ENCODE data around the gene CAMK4. TPM values are rescaled to one million over a fixed set of nuclear protein-coding genes. Genes with fewer than 3 reads are reported as not detected.

The CAMK4 gene
- total RNA-seq, 1 experiment from 2014 or later = 10.6 TPM

DNA sequence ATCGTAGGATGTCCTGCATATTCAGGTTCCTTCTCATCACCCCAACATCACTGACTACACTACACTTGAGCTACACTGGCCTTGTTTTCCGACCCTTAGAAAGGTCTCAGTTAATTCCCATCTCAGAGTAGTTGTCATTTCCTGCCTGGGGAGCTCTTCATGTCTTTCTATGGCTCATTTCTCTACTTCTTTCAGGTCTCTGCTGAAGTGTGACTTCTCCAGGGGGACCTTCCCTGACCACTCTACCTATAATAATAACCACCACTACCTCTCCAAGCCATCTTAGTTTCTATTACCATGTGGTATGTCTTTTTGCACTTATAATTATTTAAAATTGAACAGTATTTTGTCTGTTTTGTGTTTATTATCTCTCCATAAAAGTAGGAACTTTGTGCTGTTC lies 174.9 kb downstream of the CAMK4 start:
- no peak overlapping the region for H3K4me3 Mint-ChIP-seq
- H3K4me1 Mint-ChIP-seq = peaks cover 2% of the 10 kb centered on the region; the same call in 1 of the 2 replicates
- ChIA-PET POLR2A (no interaction called here), CTCF (no interaction called here)
- H3K36me3 Mint-ChIP-seq = peaks cover 5% of the 10 kb centered on the region; the same call in 1 of the 2 replicates
- H3K9me3 Mint-ChIP-seq = peaks cover 10% of the 10 kb centered on the region
- no peak for TF ChIP-seq RORB (CRISPR knock-in tag; IDR thresholded peaks at IDR 0.05)
- TF ChIP-seq, protein P1, sequence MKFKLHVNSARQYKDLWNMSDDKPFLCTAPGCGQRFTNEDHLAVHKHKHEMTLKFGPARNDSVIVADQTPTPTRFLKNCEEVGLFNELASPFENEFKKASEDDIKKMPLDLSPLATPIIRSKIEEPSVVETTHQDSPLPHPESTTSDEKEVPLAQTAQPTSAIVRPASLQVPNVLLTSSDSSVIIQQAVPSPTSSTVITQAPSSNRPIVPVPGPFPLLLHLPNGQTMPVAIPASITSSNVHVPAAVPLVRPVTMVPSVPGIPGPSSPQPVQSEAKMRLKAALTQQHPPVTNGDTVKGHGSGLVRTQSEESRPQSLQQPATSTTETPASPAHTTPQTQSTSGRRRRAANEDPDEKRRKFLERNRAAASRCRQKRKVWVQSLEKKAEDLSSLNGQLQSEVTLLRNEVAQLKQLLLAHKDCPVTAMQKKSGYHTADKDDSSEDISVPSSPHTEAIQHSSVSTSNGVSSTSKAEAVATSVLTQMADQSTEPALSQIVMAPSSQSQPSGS (CRISPR knock-in tag; IDR thresholded peaks at IDR 0.05; ENCODE audit: borderline replicate concordance, low read depth) = no peak
- H3K27me3 Mint-ChIP-seq (ENCODE audit: low read depth) = no peaks in the 10 kb centered on the region
- no peak overlapping the region for H3K27ac Mint-ChIP-seq
- no peak for ATAC-seq
- no peak for DNase-seq (ENCODE audit: low spot score)

DNA sequence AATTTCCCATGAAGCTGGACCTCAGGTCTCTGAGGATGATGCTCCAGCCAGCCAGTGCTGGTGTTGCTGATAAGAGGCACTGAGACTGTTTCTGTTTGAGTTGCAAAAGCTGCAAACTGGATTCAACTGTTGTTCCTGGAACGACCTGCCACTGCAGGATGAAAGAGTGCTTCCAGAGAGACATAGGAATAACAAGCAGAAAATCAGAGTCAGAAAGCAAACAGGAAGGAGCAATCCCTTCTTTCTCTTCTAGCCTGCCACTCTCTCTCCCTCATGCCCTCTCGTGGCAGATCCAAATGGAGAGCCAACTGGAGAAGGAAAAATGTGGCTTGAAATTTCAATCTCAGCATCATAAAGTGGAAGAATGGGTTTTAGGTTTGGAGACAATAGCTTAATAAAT lies 177.7 kb downstream of the CAMK4 start:
- DNase-seq (ENCODE audit: low spot score) = no peak
- POLR2A ChIA-PET = no interaction called here
- H3K4me1 Mint-ChIP-seq = peaks cover 2% of the 10 kb centered on the region; the same call in 1 of the 2 replicates
- H3K36me3 Mint-ChIP-seq = peaks cover 5% of the 10 kb centered on the region; the same call in 1 of the 2 replicates
- H3K27me3 Mint-ChIP-seq (ENCODE audit: low read depth) = no peaks in the 10 kb centered on the region
- no peak overlapping the region for H3K4me3 Mint-ChIP-seq
- ATAC-seq = no peak
- TF ChIP-seq JUN (CRISPR knock-in tag; IDR thresholded peaks at IDR 0.05) = no peak
- TF ChIP-seq NFYB (CRISPR knock-in tag; conservative IDR thresholded peaks at IDR 0.05; ENCODE audit: low read depth) = no peak
- TF ChIP-seq GTF2I (CRISPR knock-in tag; conservative IDR thresholded peaks at IDR 0.05) = no peak
- no peak for TF ChIP-seq ESRRA (CRISPR knock-in tag; IDR thresholded peaks at IDR 0.05; ENCODE audit: borderline replicate concordance)
- TF ChIP-seq, protein P2, sequence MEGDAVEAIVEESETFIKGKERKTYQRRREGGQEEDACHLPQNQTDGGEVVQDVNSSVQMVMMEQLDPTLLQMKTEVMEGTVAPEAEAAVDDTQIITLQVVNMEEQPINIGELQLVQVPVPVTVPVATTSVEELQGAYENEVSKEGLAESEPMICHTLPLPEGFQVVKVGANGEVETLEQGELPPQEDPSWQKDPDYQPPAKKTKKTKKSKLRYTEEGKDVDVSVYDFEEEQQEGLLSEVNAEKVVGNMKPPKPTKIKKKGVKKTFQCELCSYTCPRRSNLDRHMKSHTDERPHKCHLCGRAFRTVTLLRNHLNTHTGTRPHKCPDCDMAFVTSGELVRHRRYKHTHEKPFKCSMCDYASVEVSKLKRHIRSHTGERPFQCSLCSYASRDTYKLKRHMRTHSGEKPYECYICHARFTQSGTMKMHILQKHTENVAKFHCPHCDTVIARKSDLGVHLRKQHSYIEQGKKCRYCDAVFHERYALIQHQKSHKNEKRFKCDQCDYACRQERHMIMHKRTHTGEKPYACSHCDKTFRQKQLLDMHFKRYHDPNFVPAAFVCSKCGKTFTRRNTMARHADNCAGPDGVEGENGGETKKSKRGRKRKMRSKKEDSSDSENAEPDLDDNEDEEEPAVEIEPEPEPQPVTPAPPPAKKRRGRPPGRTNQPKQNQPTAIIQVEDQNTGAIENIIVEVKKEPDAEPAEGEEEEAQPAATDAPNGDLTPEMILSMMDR (IDR thresholded peaks at IDR 0.05) = no peak
- no peak for TF ChIP-seq ZNF263 (CRISPR knock-in tag; IDR thresholded peaks at IDR 0.05; ENCODE audit: low read depth)
- no peak for TF ChIP-seq EMX1 (CRISPR knock-in tag; IDR thresholded peaks at IDR 0.05)
- TF ChIP-seq SMAD3 (CRISPR knock-in tag; IDR thresholded peaks at IDR 0.05; ENCODE audit: borderline replicate concordance) = no peak
- TF ChIP-seq RELA (CRISPR knock-in tag; IDR thresholded peaks at IDR 0.05; ENCODE audit: borderline replicate concordance) = no peak
- no peak for TF ChIP-seq MXD4 (CRISPR knock-in tag; IDR thresholded peaks at IDR 0.05; ENCODE audit: borderline replicate concordance)
- no peak for TF ChIP-seq HMGA2 (CRISPR knock-in tag; IDR thresholded peaks at IDR 0.05)
- TF ChIP-seq, protein P3, sequence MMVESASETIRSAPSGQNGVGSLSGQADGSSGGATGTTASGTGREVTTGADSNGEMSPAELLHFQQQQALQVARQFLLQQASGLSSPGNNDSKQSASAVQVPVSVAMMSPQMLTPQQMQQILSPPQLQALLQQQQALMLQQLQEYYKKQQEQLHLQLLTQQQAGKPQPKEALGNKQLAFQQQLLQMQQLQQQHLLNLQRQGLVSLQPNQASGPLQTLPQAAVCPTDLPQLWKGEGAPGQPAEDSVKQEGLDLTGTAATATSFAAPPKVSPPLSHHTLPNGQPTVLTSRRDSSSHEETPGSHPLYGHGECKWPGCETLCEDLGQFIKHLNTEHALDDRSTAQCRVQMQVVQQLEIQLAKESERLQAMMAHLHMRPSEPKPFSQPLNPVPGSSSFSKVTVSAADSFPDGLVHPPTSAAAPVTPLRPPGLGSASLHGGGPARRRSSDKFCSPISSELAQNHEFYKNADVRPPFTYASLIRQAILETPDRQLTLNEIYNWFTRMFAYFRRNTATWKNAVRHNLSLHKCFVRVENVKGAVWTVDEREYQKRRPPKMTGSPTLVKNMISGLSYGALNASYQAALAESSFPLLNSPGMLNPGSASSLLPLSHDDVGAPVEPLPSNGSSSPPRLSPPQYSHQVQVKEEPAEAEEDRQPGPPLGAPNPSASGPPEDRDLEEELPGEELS (CRISPR knock-in tag; IDR thresholded peaks at IDR 0.05) = no peak
- TF ChIP-seq ZNF671 (CRISPR knock-in tag; IDR thresholded peaks at IDR 0.05) = no peak
- no peak for TF ChIP-seq ZNF121 (CRISPR knock-in tag; IDR thresholded peaks at IDR 0.05)
- CTCF ChIA-PET = interaction anchor here (1.2 to 1.6 kb wide), 2 partner anchors 12 to 59 kb away, joined by 4 to 5 read pairs; no protein-coding TSS in a partner anchor
- no peak overlapping the region for H3K27ac Mint-ChIP-seq
- H3K9me3 Mint-ChIP-seq = peaks cover 14% of the 10 kb centered on the region

DNA sequence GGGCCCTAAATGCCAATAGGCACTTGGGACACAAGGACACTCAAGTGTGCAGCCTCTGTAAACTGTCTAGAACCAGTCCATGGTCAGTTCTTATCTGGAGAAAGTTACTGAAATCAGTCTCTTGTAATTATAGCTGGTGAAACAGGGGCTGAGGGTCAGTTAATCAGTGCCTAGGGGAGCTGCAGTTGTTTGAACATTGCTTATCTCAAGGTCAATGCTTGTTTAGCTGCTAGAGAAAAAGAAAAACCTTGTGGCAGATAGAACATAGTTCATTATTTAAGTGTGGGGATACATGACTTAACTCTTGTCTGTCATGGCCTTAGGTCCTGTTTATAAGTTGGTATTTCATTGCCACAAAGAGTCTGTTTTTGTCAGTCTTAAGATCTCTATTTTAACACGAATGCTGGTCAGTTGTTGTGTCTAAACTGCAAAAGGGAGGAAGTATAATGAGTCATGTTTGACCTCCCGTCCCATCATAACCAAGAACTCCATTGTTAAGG lies 180.1 kb downstream of the CAMK4 start:
- TF ChIP-seq HMGA2 (CRISPR knock-in tag; IDR thresholded peaks at IDR 0.05) = no peak
- TF ChIP-seq, protein P4, sequence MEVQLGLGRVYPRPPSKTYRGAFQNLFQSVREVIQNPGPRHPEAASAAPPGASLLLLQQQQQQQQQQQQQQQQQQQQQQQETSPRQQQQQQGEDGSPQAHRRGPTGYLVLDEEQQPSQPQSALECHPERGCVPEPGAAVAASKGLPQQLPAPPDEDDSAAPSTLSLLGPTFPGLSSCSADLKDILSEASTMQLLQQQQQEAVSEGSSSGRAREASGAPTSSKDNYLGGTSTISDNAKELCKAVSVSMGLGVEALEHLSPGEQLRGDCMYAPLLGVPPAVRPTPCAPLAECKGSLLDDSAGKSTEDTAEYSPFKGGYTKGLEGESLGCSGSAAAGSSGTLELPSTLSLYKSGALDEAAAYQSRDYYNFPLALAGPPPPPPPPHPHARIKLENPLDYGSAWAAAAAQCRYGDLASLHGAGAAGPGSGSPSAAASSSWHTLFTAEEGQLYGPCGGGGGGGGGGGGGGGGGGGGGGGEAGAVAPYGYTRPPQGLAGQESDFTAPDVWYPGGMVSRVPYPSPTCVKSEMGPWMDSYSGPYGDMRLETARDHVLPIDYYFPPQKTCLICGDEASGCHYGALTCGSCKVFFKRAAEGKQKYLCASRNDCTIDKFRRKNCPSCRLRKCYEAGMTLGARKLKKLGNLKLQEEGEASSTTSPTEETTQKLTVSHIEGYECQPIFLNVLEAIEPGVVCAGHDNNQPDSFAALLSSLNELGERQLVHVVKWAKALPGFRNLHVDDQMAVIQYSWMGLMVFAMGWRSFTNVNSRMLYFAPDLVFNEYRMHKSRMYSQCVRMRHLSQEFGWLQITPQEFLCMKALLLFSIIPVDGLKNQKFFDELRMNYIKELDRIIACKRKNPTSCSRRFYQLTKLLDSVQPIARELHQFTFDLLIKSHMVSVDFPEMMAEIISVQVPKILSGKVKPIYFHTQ (CRISPR knock-in tag; IDR thresholded peaks at IDR 0.05) = no peak
- TF ChIP-seq GABPB1 (CRISPR knock-in tag; IDR thresholded peaks at IDR 0.05) = peak; percentile 42; the same call in 1 of the 2 replicates
- H3K36me3 Mint-ChIP-seq = peaks cover 22% of the 10 kb centered on the region
- POLR2A ChIA-PET = no interaction called here
- ATAC-seq (no peak), DNase-seq (ENCODE audit: low spot score) (no peak)
- H3K4me3 Mint-ChIP-seq = no peak overlapping the region
- no peaks in the 10 kb centered on the region for H3K27me3 Mint-ChIP-seq (ENCODE audit: low read depth)
- no peaks in the 10 kb centered on the region for H3K4me1 Mint-ChIP-seq
- H3K27ac Mint-ChIP-seq = no peak overlapping the region
- CTCF ChIA-PET = no interaction called here
- peaks cover 34% of the 10 kb centered on the region for H3K9me3 Mint-ChIP-seq
